Suprapubic skin (tissue), 4 donors: ENCODE measurements around the gene PYGL. TPM values are rescaled to one million over a fixed set of nuclear protein-coding genes. Genes with fewer than 3 reads are reported as not detected.
"Not testable (repeated sequence)": the region's sequence is repeated elsewhere in the genome, so short reads cannot be mapped to it uniquely, and the experiment has no call there.

Experiments used
- DNase-seq, 2 donors: peaks; one replicate each; pipeline ENCODE4 v3.0.0-alpha.2; 2019; ENCODE audit warnings: low spot score in 2 of 2
- H3K27ac ChIP-seq: fragments of 200-600 bp; sonication (generic); one replicate; pipeline ENCODE4 v1.5.1; 2019
- H3K27me3 ChIP-seq: fragments of 200-600 bp; sonication (generic); one replicate; pipeline ENCODE4 v1.5.1; 2019
- H3K36me3 ChIP-seq: fragments of 200-600 bp; sonication (generic); one replicate; pipeline ENCODE4 v1.5.1; 2019
- H3K4me1 ChIP-seq: fragments of 200-600 bp; sonication (generic); one replicate; pipeline ENCODE4 v1.5.1; 2019
- H3K4me3 ChIP-seq: fragments of 200-600 bp; sonication (generic); one replicate; pipeline ENCODE4 v1.5.1; 2019; ENCODE audit warnings: mild to moderate bottlenecking
- H3K9me3 ChIP-seq: fragments of 200-600 bp; sonication (generic); one replicate; pipeline ENCODE4 v1.5.1; 2019
- CTCF ChIP-seq, 2 donors: fragments of 200-600 bp in 1 of 2; fragments of 450-650 bp in 1 of 2; sonication (generic) in 1 of 2; IDR thresholded peaks; one replicate each; pipeline ENCODE4 v1.5.1; 2016 to 2019; ENCODE audit warnings: antibody characterized with exemption in 2 of 2, mild to moderate bottlenecking in 1 of 2, moderate library complexity in 1 of 2
- EP300 ChIP-seq: sonication (generic); formaldehyde crosslinking; IDR thresholded peaks from one replicate; pipeline ENCODE4 v1.6.1; 2017; ENCODE audit warnings: antibody characterized with exemption
- POLR2A ChIP-seq, 2 donors: fragments of 450-650 bp; IDR thresholded peaks; one replicate each; pipeline ENCODE4 v1.6.1; 2017; ENCODE audit warnings: antibody characterized with exemption in 2 of 2, mild to moderate bottlenecking in 2 of 2, moderate library complexity in 2 of 2
- POLR2AphosphoS5 ChIP-seq, 3 donors: sonication (generic); formaldehyde crosslinking; IDR thresholded peaks; one replicate each; pipeline ENCODE4 v1.6.1; 2017; ENCODE audit warnings: antibody characterized with exemption in 3 of 3
- WGBS: methylation state at CpG from one replicate; pipeline ENCODE4 v1.1.5; 2018; 5-methylcytosine and 5-hydroxymethylcytosine counted together
- total RNA-seq, 4 donors: library from RNA; depleted of rRNA; stranded (reverse); fragments of >200 nt; gene quantifications; one replicate each; pipeline ENCODE4 v1.1.0, GENCODE V29; 2016

The PYGL gene
- total RNA-seq, 4 donors from 2014 or later: 43.3 to 73.4 (median 48.4) TPM

GRCh38 chr14:50910495-50911420 lies 33.5 kb downstream of the PYGL start:
- no peak for DNase-seq
- WGBS: 79% methylated on average over 5 of the region's 5 CpGs
- H3K36me3 ChIP-seq: peaks cover 92% of the 10 kb centered on the region
- H3K4me3 ChIP-seq: no peak overlapping the region
- no peaks in the 10 kb centered on the region for H3K9me3 ChIP-seq
- no peak for TF ChIP-seq POLR2A (IDR thresholded peaks at IDR 0.05)
- TF ChIP-seq EP300: no peak
- no peak for TF ChIP-seq CTCF (IDR thresholded peaks at IDR 0.05)
- TF ChIP-seq POLR2AphosphoS5 (IDR thresholded peaks at IDR 0.05): no peak
- H3K4me1 ChIP-seq: no peaks in the 10 kb centered on the region
- no peaks in the 10 kb centered on the region for H3K27me3 ChIP-seq
- H3K27ac ChIP-seq: no peak overlapping the region

GRCh38 chr14:50906326-50907065 lies 37.8 kb downstream of the PYGL start:
- H3K4me3 ChIP-seq: no peak overlapping the region
- DNase-seq: no peak
- peaks cover 71% of the 10 kb centered on the region for H3K36me3 ChIP-seq
- no peak for TF ChIP-seq POLR2A (IDR thresholded peaks at IDR 0.05)
- no peak for TF ChIP-seq EP300
- TF ChIP-seq POLR2AphosphoS5 (IDR thresholded peaks at IDR 0.05): no peak
- no peak overlapping the region for H3K27ac ChIP-seq
- 72% methylated on average over 5 of the region's 5 CpGs for WGBS
- H3K27me3 ChIP-seq: no peaks in the 10 kb centered on the region
- no peaks in the 10 kb centered on the region for H3K9me3 ChIP-seq
- H3K4me1 ChIP-seq: no peaks in the 10 kb centered on the region

- Histone ChIP-seq H3K27me3 (no peaks in the 10 kb centered on the region), H3K4me3 (no peak overlapping the region), H3K9me3 (no peaks in the 10 kb centered on the region), H3K36me3 (peaks cover 54% of the 10 kb centered on the region), H3K4me1 (no peaks in the 10 kb centered on the region), H3K27ac (no peak overlapping the region)
- TF ChIP-seq POLR2A (IDR thresholded peaks at IDR 0.05) (no peak), CTCF (IDR thresholded peaks at IDR 0.05) (no peak)
- no peak for DNase-seq
These were observed 39.6 kb downstream of the PYGL start for GRCh38 chr14:50904719-50905118.

- Histone ChIP-seq H3K27ac (no peak overlapping the region), H3K36me3 (peaks cover 25% of the 10 kb centered on the region), H3K4me1 (no peaks in the 10 kb centered on the region), H3K4me3 (no peak overlapping the region), H3K27me3 (no peaks in the 10 kb centered on the region), H3K9me3 (no peaks in the 10 kb centered on the region)
- WGBS: 88% methylated on average over 3 of the region's 3 CpGs
- no peak for DNase-seq
- no peak for TF ChIP-seq CTCF (IDR thresholded peaks at IDR 0.05)
- no peak for TF ChIP-seq EP300
- no peak for TF ChIP-seq POLR2A (IDR thresholded peaks at IDR 0.05)
- TF ChIP-seq POLR2AphosphoS5 (IDR thresholded peaks at IDR 0.05): no peak
These were observed 42.9 kb downstream of the PYGL start for GRCh38 chr14:50901361-50901760.

GRCh38 chr14:50897658-50898175 lies 46.6 kb downstream of the PYGL start:
- H3K27me3 ChIP-seq: no peaks in the 10 kb centered on the region
- H3K4me3 ChIP-seq: no peak overlapping the region
- 94% methylated on average over 6 of the region's 6 CpGs for WGBS
- no peaks in the 10 kb centered on the region for H3K9me3 ChIP-seq
- no peak overlapping the region for H3K27ac ChIP-seq
- no peak for DNase-seq
- no peaks in the 10 kb centered on the region for H3K4me1 ChIP-seq
- no peak for TF ChIP-seq EP300
- TF ChIP-seq POLR2A (IDR thresholded peaks at IDR 0.05): no peak
- H3K36me3 ChIP-seq: no peaks in the 10 kb centered on the region

GRCh38 chr14:50897005-50897404 lies 47.3 kb downstream of the PYGL start:
- not testable (repeated sequence) for DNase-seq, H3K36me3 ChIP-seq, H3K4me1 ChIP-seq, H3K27me3 ChIP-seq, H3K9me3 ChIP-seq, H3K4me3 ChIP-seq, H3K27ac ChIP-seq
- 75% methylated on average over 1 of the region's 1 CpG for WGBS

GRCh38 chr14:50896421-50896820 lies 47.9 kb downstream of the PYGL start:
- not testable (repeated sequence) for DNase-seq, H3K4me3 ChIP-seq, H3K36me3 ChIP-seq, H3K27me3 ChIP-seq, H3K27ac ChIP-seq, H3K9me3 ChIP-seq, H3K4me1 ChIP-seq
- WGBS: 92% methylated on average over 6 of the region's 7 CpGs
